ENCODE results near the gene ZMIZ1.

DNA sequence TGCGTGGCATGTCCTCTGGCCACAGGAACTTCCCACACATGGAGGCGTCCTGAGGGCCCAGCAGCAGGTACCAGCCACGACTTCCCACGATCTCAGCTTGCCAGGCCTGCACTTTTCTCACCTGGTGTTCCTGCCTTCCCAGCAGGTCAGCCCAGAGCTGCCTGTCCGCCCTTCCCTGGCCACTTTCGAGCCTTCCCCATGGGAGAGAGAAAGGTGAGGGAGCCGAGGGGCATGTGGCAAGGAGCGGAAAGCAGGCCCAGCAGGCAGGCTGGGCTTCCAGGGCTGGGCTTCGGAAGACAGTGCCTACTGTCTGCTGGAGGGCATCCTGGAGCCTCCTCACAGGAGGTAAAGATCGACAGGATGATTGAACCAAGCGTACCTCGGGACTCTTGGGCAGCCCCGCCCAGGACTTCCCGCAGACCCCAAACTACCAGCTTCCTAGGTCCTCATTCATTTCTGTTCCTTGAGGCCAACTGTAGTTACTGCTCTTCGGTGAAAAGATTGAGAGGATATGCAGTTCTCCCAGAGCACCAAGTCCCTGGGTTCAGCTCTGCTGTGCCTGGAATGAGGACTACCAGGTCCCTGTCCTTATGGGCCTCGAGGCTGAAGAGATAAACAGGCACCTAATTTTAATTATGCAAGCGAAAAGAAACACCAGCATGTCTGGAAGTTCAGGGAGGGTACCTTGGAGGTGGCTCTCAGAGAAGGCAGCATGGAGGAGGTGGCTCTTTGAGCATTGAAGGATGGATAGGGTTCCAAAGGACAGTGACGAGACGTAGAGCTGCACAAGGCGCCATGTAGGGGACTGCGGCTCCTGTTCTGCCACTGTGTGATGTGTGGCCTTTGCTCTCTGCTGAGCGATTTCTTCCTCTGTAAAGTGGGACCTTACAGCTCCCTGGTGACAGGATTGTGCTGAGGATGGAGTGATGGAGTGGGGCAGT lies 87.8 kb downstream of the ZMIZ1 start:
- TF ChIP-seq, protein P1, sequence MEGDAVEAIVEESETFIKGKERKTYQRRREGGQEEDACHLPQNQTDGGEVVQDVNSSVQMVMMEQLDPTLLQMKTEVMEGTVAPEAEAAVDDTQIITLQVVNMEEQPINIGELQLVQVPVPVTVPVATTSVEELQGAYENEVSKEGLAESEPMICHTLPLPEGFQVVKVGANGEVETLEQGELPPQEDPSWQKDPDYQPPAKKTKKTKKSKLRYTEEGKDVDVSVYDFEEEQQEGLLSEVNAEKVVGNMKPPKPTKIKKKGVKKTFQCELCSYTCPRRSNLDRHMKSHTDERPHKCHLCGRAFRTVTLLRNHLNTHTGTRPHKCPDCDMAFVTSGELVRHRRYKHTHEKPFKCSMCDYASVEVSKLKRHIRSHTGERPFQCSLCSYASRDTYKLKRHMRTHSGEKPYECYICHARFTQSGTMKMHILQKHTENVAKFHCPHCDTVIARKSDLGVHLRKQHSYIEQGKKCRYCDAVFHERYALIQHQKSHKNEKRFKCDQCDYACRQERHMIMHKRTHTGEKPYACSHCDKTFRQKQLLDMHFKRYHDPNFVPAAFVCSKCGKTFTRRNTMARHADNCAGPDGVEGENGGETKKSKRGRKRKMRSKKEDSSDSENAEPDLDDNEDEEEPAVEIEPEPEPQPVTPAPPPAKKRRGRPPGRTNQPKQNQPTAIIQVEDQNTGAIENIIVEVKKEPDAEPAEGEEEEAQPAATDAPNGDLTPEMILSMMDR (conservative IDR thresholded peaks at IDR 0.05; ENCODE audit: low read depth, low read length) = no peak
- no peak for TF ChIP-seq EZH2 (IDR thresholded peaks at IDR 0.05; ENCODE audit: borderline replicate concordance, low read depth, low read length, poor library complexity, severe bottlenecking)
